GM10266 (cell line): ENCODE data around the gene NIPSNAP3A.
A peak's percentile ranks its signal among the peaks of the same experiment; 100 is the strongest.

Experiments
- DNase-seq: peaks from one replicate; pipeline ENCODE4 v3.0.0; 2012; ENCODE audit errors: extremely low spot score
- CTCF ChIP-seq: IDR thresholded peaks from 2 replicates; pipeline ENCODE4 v1.5.1; 2012; ENCODE audit warnings: mild to moderate bottlenecking, low read depth; ENCODE audit not compliant: control insufficient read depth, insufficient read depth; ENCODE audit errors: missing control alignments

Gene NIPSNAP3A

DNA sequence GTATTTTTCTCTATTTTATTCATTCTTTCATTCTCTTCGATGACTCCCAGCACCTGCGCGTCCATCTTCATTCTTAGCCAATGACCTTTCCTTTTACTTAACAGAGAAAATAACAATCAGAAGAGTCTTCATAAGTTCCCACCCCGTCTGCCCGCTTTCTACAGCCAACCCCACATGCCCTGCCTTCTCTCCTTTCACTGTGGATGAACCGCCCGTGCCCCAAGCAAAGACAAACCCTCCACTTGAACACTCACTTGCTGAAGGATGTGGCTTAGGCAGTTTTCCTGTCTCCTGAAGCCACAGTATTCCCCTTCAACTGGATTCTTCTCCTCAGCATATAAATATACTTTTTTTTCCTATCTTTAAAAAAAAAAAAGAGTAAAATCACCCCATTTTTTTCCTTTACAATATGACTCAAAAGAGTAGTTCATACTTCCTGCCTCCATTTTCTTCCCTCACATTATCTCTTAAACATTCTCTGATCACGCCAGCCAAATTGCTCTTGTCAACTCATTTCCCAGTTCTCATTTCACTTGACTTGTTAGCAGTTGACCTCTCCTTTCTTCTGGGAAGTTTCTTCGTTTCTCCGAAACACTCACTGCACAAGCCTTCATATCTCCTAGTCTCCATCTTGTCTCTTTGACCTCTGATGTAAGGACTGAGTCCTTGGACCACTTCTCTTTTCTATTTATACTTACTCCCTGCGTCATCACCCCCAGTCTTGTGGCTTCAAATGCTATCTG lies 27.5 kb downstream of the NIPSNAP3A start:
- TF ChIP-seq CTCF: no peak
- peak; percentile 61 for DNase-seq

GRCh38 chr9:104775574-104775936 lies 28.1 kb downstream of the NIPSNAP3A start:
- DNase-seq: peak; percentile 16
- no peak for TF ChIP-seq CTCF

DNA sequence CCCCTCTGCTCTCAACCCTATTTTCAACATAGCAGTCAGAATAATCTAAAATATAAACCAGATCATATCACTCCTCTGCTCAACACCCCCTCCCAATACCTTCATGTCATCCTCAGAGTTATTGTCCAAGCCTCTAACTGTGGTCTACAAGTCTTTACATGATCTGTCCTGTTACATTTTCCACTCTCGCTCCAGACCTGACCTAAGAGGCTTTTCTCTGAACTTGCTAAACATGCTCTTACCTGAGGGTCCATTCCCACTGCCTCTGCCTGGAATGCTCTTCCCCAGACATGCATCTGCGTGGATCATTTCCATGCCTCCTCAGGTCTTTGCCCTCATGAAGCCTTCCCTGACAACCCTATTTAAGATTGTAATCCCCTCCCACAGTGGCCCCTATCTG lies 28.5 kb downstream of the NIPSNAP3A start:
- TF ChIP-seq CTCF: no peak
- no peak for DNase-seq

- no peak for DNase-seq
- TF ChIP-seq CTCF: no peak
Measured at GRCh38 chr9:104776797-104777196, 29.3 kb downstream of the NIPSNAP3A start.

DNA sequence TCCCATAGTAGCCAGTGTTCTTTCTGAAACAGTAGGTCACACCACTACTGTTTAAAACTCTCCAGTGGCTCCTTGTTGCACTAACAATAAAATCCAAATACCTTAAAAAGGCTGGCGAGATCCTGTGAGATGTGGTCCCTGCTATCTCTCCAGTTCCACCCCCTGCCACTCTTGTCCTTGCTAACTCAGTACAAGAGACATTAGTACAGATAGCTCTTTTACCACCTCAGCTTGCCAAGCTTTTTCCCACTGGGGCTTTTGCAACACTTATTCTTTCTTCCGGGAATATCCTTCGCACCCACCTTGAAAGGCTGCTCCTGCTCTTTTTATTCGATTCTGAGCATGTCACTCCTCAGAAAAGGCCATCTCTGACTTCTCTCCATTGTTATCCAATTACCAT lies 31.3 kb downstream of the NIPSNAP3A start:
- TF ChIP-seq CTCF: no peak
- no peak for DNase-seq

GRCh38 chr9:104779334-104779733 lies 31.9 kb downstream of the NIPSNAP3A start:
- no peak for DNase-seq

More at GRCh38 chr9:104779334-104779733, 31.9 kb downstream of the NIPSNAP3A start:
- no peak for TF ChIP-seq CTCF
